HG02981 (cell line): ENCODE data around the gene NT5C.
A peak's percentile ranks its signal among the peaks of the same experiment; 100 is the strongest.
"Not testable (repeated sequence)": the region's sequence is repeated elsewhere in the genome, so short reads cannot be mapped to it uniquely, and the experiment has no call there.

Experiments
- ATAC-seq: cut with Tn5 transposase; IDR thresholded peaks from one replicate; pipeline ENCODE4 v1.9.1; 2021; ENCODE audit warnings: mild to moderate bottlenecking, moderate library complexity; ENCODE audit not compliant: unreplicated experiment

The NT5C gene

GRCh38 chr17:75131278-75132017 lies at the start of gene NT5C:
Gene NT5C, minus strand, starts transcription at chr17:75131742. Its CDS starts 35 bp downstream, at chr17:75131707.
- peak; percentile 79 for ATAC-seq

DNA sequence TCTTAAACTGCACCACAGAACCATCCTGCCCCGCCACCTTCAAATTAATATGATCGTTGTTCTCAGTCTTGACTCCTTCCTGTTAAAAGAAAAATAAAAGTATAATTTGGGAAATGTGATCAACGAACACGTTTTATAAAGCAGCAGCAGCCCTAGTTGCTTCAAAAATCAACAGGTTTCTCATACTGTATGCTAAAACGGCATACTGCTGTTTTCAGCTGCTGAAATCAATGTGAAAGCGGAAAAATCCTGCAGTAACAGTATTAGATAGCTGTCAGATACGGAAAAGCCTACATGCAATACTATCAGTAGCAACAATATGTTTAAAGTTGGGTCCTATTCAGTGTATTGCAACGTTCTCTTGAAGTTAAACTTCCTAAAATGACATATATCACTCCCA lies 49.6 kb upstream of the NT5C start:
- no peak for ATAC-seq

DNA sequence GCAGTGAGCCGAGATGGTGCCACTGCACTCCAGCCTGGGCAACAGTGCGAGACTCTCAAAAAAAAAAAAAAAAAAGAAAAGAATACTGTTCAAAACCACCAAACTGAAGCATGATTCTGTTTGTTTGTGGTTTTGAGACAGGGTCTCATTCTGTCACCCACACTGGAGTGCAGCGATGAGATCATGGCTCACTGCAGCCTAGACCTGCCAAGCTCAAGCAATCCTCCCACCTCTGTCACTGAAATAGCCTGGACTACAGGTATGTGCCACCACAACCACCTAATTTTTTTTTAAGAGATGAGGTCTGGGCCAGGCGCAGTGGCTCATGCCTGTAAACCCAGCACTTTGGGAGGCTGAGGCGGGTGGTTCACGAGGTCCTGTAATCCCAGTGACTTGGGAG lies 46.9 kb upstream of the NT5C start:
- ATAC-seq: no peak

GRCh38 chr17:75176625-75177024 lies 45.1 kb upstream of the NT5C start:
- ATAC-seq: no peak

- ATAC-seq: no peak
Measured at GRCh38 chr17:75174996-75175395, 43.5 kb upstream of the NT5C start.

GRCh38 chr17:75173526-75173925 lies 42.0 kb upstream of the NT5C start:
- no peak for ATAC-seq

- ATAC-seq: no peak
Measured at GRCh38 chr17:75168998-75169397, 37.5 kb upstream of the NT5C start.

- ATAC-seq: not testable (repeated sequence)
Measured at GRCh38 chr17:75164606-75165005, 33.1 kb upstream of the NT5C start.

DNA sequence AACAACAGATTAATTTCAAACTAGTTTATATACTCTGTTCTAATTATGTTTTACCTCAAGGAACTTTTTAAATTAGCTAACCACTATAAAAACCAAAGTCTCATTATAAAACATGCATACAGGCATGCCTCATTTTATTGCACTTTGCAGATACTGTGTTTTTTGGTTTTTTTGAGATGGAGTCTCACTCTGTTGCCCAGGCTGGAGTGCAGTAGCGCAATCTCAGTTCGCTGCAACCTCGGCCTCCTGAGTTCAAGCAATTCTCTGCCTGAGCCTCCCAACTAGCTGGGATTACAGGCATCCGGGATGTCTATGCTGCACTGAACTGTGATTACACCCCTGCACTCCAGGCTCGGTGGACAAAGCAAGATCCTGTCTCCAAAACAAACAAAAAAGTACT lies 31.5 kb upstream of the NT5C start:
- no peak for ATAC-seq

GRCh38 chr17:75160211-75160610 lies 28.7 kb upstream of the NT5C start:
- ATAC-seq: no peak

- no peak for ATAC-seq
Measured at GRCh38 chr17:75159196-75160031, 27.9 kb upstream of the NT5C start.

GRCh38 chr17:75158480-75158879 lies 26.9 kb upstream of the NT5C start:
- not testable (repeated sequence) for ATAC-seq

- ATAC-seq: no peak
Measured at GRCh38 chr17:75155191-75155601, 23.7 kb upstream of the NT5C start.

DNA sequence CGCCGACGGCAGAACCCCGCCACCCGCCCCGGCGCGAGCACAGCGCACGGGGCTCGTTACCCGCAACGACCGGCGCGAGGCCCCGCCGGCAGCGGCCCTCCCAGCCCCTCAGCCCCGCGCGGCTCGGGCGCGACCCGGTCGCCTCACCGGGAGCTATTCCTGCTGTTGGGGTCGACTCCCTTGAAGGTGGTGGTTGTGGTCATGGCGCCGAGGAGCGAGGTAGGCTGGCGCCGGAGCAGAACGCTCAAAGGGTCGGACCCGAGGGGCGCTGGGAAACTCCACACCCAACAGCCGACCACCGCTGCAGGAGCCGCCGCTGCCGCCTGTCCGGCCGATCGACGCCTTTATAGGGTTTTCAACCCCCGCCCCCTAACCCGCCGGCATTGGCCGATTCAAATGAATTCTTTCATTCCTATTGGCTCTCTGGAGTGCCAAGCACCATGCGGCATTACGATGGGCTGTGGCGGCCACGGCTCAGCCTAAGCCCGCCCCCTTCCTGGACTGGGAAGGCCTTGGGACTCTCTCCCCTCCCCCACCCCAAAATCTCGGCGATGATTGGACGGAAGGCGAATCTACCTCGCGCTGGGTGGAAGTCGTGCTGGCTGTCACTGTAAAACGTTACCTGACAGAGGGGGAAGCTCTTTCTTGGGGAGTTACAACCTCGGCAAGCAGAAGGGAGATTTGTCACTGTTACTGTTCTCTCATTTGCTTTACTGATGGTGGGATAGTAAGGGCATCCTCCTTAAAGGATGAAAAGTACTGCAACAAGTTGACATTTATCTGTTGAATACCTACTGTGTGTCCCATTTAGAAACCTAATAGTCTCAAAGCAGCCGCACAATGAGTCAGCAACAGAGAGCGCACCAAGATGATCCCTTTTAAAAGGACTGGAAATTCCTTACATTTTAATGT lies 22.9 kb upstream of the NT5C start, which contains the start of gene JPT1:
JPT1 (minus strand) TSS at position 318 of the 912 bp plus-strand sequence; CDS start at position 203, 115 bp downstream.
- ATAC-seq: peak; percentile 95

DNA sequence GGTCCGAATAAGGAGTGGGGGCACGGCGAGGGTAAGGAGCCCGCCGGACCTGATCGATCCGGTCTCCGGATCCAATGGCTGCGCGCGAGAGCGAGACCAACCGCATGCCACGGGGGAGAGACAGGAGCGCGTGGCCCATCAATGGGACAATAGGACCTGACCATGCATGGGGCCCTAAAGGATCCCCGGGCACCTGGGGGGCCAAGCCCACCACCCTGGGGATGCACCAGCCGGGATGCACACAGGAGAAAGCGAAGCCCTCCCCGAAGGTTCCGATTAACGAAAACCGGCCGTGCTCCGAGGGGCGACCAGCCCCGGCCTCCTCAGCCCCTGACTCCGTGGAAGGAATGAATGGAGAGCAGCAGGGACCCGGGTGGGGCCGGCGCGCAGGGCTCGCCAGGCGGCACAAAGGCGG lies 22.2 kb upstream of the NT5C start:
- peak; percentile 13 for ATAC-seq

- no peak for ATAC-seq
Measured at GRCh38 chr17:75152922-75153779, 21.6 kb upstream of the NT5C start.

DNA sequence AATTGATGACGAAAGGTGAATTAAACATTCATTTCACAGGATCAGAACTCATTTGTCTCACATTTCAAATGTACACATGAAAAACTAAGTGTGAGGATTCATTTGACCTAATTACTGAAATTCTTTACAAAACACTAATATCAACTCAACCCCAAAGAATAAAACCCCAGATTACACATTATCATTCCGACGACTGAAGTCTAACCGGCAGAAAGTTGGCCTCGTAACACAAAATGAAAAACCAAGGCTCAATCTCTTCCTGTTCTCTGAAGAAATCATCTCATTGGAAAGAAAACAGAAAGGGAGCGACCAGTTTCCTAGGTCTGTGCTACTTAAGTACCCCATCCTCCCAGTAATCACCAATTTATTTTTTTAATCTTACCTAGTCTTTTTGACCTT lies 21.0 kb upstream of the NT5C start:
- ATAC-seq: no peak

- ATAC-seq: no peak
Measured at GRCh38 chr17:75151930-75152329, 20.4 kb upstream of the NT5C start.

DNA sequence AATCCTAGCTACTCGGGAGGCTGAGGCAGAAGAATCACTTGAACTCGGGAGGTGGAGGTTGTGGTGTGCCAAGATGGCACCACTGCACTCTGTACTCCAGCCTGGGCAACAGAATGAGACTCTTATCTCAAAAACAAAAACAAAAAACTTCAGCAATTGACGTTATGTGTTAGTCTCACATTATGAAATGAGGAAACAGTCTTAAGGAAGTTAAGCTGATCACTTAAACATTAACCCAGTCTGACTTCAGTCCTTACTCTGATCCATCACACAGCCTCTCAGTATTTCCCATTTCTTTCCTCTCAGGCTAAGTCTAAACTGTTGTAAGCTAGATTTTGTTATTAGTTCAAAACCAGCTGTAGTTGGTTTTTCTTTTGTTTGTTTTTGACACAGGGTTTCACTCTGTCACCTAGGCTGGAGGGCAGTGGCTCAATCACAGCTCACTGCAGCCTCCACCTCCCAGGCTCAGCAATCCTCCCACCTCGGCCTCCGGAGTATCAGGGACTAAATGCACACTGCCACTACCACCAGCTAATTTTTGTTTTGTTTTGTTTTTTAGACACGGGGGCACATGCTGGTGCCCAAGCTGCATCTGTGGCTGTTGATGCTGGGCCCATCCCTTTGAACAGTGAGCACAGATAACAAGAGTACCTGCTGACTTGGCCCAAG lies 16.5 kb upstream of the NT5C start:
- ATAC-seq: no peak
